HG03565 (cell line): ENCODE results near the gene AMTN.

Experiments
- ATAC-seq: cut with Tn5 transposase; IDR thresholded peaks from one replicate; pipeline ENCODE4 v1.9.1; 2021; ENCODE audit warnings: mild to moderate bottlenecking, moderate library complexity; ENCODE audit not compliant: unreplicated experiment

Gene AMTN

GRCh38 chr4:70559211-70559830 is 41.0 kb downstream of the AMTN start:
- ATAC-seq: peak; percentile 72

GRCh38 chr4:70559924-70560323 is 41.6 kb downstream of the AMTN start:
- ATAC-seq: no peak

GRCh38 chr4:70564033-70564432 is 45.7 kb downstream of the AMTN start:
- ATAC-seq: no peak

- ATAC-seq: no peak
Observed at GRCh38 chr4:70570796-70571195, 52.4 kb downstream of the AMTN start.

GRCh38 chr4:70571772-70572171 is 53.4 kb downstream of the AMTN start:
- ATAC-seq: no peak

- no peak for ATAC-seq
Observed at GRCh38 chr4:70575964-70576363, 57.6 kb downstream of the AMTN start.

GRCh38 chr4:70577220-70577927 is 59.0 kb downstream of the AMTN start:
- no peak for ATAC-seq

GRCh38 chr4:70581980-70582379 is 63.6 kb downstream of the AMTN start:
- no peak for ATAC-seq
